Neural progenitor cell (in vitro differentiated cells): Measurements from ENCODE around the gene GBP3.

ENCODE experiments used
- CTCF ChIP-seq: fragments of 200-600 bp; sonication (generic); IDR thresholded peaks from 2 replicates; pipeline ENCODE4 v1.5.1; 2017; ENCODE audit warnings: antibody characterized with exemption, mild to moderate bottlenecking
- EZH2 ChIP-seq: fragments of 200-600 bp; sonication (generic); IDR thresholded peaks from 2 replicates; pipeline ENCODE4 v1.6.1; 2017; ENCODE audit warnings: antibody characterized with exemption, mild to moderate bottlenecking, moderate library complexity
- EZH2phosphoT487 ChIP-seq: fragments of 200-600 bp; sonication (generic); IDR thresholded peaks from 2 replicates; pipeline ENCODE4 v1.6.1; 2017; ENCODE audit warnings: antibody characterized with exemption

GRCh38 chr1:88980870-88981269 lies 41.8 kb downstream of the GBP3 start:
- TF ChIP-seq CTCF (no peak), EZH2phosphoT487 (no peak), EZH2 (no peak)
